GM21619 (cell line): ENCODE results near the gene TMEM139.
"Not testable (repeated sequence)": the region's sequence is repeated elsewhere in the genome, so short reads cannot be mapped to it uniquely, and the experiment has no call there.

Experiments used
- ATAC-seq: cut with Tn5 transposase; IDR thresholded peaks from one replicate; pipeline ENCODE4 v1.9.1; 2021; ENCODE audit not compliant: unreplicated experiment

TMEM139 gene

DNA sequence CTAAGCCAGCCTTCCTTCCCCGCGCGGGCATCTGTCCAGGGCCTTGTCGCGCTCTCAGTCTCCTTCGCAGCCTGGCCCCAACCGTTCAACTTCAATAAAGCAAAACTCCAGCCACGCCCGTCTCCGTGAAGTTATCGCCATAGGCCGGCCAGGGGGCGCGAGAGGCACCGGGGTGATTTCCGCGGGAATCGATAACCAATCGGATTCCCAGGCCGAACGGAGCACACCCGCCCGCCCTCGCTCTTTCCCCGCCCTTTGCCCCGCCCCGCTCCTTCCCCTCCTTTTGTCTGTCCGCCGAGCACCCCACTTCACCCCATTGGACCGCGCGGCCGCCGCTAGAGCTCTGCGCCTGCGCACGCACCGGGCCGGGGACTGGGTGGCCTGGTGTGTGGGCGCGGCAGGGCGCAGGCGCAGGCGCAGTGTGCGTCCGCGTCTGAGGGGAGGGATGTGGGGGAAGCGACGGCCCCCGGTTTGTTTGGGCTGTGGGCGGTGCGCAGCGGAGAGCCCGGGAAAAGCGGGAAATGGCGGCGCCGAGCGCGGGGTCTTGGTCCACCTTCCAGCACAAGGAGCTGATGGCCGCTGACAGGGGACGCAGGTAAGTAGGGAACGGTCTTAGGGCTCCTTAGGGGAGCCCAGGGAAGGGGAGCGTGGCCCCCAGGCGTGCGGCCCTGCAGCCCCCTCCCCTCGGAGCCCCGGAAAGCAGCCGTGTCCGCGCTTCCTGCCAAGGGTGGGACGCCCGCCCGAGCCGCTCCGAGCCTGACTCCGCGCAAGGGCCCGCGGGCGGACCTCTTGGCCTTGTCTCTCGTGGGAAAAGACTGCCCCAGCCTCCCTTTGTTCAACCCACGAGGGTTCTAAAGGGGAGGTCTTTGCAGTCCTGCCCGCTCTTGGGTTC lies 3.4 kb downstream of the TMEM139 start, which contains the start of gene CASP2:
Gene CASP2, plus strand, starts transcription at position 417 of the 892 bp plus-strand sequence. Its CDS starts 105 bp downstream, at position 522.
- peak; percentile 83 for ATAC-seq

GRCh38 chr7:143288836-143289235 lies 4.1 kb downstream of the TMEM139 start:
- peak; percentile 1 for ATAC-seq

DNA sequence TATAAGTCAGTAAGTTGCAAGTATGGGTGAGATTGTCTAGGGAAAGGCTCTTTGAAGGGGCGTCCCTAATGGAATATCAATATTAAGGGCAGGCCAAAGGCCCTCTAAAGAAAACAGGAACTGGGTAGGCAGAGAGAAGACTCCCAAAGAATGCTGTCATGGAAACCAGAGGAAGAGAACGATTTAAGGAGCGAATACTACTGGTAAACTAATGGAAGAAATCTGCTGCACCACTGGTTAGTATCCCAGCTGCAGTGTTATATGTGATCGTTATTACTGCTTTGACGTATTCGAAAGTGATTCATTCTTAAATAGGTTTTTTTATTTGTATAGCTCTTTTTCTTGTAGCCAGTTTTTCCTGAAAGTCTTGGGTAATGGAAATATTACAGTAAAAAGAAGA lies 4.7 kb downstream of the TMEM139 start:
- no peak for ATAC-seq

- not testable (repeated sequence) for ATAC-seq
Measured at GRCh38 chr7:143289888-143290287, 5.1 kb downstream of the TMEM139 start.

DNA sequence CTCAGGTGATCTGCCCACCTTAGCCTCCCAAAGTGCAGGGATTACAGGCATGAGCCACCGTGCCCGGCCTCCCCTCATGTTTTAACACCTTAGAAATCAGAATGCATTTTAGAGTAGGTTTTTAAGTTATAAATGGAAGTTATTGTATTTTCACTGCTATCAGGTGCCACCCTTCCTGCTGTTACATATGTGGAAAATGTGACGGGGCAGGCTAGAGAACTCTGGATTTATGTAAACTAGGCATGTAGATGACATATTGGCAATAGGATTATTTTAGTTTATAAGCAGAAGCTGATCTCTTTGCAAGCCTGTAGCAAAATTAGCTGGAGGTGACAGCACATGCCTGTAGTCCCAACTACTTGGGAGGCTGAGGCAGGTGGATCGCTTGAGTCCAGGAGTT lies 5.5 kb downstream of the TMEM139 start:
- ATAC-seq, result no peak

DNA sequence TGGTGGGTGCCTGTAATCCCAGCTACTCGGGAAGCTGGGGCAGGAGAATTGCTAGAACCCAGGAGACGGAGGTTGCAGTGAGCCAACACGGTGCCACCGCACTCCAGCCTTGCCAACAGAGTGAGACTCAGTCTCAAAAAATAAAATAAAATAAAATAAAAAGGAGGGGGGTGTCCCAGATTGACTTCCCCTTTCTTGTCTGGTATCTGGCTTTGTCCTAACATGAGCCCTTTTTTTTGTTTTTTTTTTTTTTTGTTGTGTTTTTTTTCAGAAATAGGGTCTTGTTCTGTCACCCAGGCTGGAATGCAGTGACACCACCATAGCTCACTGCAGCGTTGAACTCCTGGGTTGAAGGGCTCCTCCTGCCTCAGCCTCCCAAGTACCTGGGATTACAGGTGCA lies 8.1 kb downstream of the TMEM139 start:
- no peak for ATAC-seq

- no peak for ATAC-seq
Measured at GRCh38 chr7:143295870-143296269, 11.1 kb downstream of the TMEM139 start.

DNA sequence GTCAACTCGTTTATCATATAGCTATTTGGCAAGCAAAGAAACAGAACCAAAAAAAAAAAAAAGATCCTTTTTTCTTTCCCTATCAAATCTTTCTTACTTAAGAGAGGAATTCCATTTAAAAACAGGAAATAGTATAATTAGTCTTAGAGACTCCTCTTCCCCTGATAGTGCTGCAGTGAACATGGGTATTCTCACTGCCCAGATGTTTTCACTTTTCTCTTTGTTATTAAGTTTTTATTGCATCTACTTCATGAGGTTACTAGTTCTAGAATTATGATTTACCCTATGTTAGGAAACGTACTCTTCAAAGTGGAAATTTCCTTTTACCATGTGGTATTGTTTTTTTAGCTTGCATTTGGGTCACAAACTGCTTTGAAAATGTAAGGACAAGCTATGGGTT lies 11.9 kb downstream of the TMEM139 start:
- ATAC-seq, result no peak

DNA sequence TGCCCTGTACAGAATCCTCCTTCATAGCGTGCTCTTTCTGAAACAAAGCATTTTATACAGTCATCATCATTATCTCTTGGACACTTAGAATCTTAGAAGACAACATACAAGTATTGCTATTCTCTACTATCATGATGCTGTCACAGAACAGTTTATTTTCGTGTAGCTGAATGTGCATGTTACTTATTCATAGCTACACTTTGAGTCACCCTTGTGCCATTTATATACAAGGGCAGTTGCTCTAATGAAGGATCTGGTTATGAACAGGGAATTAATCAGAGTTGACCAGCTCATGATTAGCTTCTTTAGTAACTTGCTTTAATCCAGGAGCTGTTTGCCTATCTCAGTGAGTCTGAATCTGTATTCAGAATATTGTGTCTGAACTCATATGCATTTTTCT lies 14.6 kb downstream of the TMEM139 start:
- no peak for ATAC-seq

- ATAC-seq, result peak; percentile 51
Measured at GRCh38 chr7:143299840-143300239, 15.1 kb downstream of the TMEM139 start.

DNA sequence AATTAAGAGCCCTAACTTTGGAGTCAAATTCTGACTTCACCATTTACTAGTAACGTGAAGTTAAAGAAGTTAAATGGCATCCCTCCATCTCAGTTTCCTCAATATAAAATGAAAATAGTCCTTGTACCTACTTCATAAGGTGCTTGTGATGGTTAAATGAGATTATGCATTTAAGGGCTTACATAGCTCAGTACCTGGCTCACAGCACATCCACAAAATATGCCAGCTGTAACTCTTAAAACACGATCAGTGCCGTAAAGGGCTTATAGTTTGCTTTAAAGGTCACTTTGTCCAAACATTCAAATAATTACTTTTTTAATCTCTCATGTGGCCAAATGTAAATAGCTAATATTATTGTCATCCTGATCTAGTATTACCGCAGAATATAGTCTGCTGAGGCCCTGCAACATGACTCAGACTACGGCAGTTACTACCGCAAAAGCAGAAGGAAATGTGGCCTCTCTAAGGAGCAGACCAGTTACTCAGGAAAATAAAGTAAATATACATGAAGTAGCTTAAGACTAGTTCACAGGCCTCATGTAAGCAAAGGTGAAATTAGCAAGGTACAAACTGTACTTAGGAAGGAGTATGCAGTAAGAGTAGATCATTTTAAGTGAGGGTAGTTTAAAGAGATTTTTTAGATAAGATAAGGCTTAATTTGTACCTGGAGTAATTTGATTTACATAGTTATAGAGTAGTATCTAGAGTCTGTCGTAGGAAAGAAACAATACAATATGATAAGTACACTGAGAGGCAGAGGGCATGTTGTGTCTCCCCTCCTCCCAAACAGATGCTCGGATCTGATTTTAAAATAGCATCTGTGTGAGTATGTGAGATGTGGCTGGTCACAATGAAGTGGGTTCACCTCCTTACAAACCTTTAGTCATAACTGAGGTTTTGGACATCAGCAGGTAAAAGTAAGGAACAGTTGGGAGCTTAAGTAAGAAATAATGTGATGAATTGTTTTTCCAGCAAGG lies 16.5 kb downstream of the TMEM139 start:
- no peak for ATAC-seq

- no peak for ATAC-seq
Measured at GRCh38 chr7:143303733-143304132, 19.0 kb downstream of the TMEM139 start.

DNA sequence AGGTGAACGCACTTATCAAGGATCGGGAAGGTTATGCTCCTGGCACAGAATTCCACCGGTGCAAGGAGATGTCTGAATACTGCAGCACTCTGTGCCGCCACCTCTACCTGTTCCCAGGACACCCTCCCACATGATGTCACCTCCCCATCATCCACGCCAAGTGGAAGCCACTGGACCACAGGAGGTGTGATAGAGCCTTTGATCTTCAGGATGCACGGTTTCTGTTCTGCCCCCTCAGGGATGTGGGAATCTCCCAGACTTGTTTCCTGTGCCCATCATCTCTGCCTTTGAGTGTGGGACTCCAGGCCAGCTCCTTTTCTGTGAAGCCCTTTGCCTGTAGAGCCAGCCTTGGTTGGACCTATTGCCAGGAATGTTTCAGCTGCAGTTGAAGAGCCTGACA lies 20.2 kb downstream of the TMEM139 start:
- ATAC-seq, result no peak

DNA sequence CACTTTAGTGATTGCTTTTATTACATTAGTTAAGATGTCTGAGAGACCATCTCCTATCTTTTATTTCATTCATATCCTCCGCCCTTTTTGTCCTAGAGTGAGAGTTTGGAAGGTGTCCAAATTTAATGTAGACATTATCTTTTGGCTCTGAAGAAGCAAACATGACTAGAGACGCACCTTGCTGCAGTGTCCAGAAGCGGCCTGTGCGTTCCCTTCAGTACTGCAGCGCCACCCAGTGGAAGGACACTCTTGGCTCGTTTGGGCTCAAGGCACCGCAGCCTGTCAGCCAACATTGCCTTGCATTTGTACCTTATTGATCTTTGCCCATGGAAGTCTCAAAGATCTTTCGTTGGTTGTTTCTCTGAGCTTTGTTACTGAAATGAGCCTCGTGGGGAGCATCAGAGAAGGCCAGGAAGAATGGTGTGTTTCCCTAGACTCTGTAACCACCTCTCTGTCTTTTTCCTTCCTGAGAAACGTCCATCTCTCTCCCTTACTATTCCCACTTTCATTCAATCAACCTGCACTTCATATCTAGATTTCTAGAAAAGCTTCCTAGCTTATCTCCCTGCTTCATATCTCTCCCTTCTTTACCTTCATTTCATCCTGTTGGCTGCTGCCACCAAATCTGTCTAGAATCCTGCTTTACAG lies 20.8 kb downstream of the TMEM139 start:
- no peak for ATAC-seq

GRCh38 chr7:143308632-143309031 lies 23.9 kb downstream of the TMEM139 start:
- ATAC-seq, result no peak

- no peak for ATAC-seq
Measured at GRCh38 chr7:143314127-143314526, 29.4 kb downstream of the TMEM139 start.

DNA sequence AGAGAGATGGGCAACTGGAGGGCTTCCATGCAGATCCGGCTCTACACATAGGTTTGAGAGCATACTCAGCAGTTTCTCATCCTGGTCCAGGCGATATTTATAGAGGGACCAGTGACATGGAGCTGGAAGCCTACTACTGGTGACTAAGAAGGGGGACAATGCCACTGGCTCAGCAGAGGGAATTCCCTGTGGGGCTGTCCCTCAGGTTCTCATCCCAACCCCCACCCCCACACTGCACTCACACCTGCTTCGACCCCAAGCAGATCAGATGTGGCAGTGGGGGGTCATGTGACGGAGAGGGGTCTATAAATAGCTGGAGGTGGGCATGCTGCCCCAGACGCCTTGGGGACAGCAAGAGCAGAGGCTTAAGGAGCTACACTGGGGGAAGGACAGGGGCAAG lies 31.0 kb downstream of the TMEM139 start, which contains the start of gene CLCN1:
Gene CLCN1, plus strand, starts transcription at position 336 of the 400 bp plus-strand sequence. CDS start 102 bp downstream, outside the sequence.
- ATAC-seq, result no peak

DNA sequence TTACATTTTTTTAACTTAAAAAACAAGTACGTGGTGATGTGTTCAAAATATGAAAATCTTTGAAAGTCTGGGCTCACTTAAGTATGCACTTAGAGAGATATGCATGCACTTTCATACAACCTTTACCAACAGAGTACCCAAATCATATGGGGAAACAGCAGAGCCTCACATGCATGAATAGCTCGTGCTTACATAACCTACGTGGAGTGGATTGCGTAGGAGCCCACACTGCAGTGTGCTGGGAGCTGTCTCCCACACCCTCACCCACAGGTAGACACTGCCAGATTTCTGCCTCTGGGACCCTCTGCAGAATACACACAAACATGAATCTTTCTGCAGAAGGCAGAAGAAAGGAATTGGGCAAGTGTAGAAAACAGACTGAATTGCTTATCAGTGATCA lies 31.7 kb downstream of the TMEM139 start:
- ATAC-seq, result no peak

GRCh38 chr7:143318661-143319060 lies 33.9 kb downstream of the TMEM139 start:
- no peak for ATAC-seq

- no peak for ATAC-seq
Measured at GRCh38 chr7:143320620-143321019, 35.9 kb downstream of the TMEM139 start.

GRCh38 chr7:143321242-143321641 lies 36.5 kb downstream of the TMEM139 start:
- ATAC-seq, result no peak
